Calu3 (cell line): ENCODE measurements around the gene KLF2. TPM values are rescaled to one million over a fixed set of nuclear protein-coding genes. Genes with fewer than 3 reads are reported as not detected.

Experiments
- BruUV-seq: library from RNA; stranded (reverse); fragments of 400-500 nt; replicated peaks from 2 replicates; lab custom pipeline; 2021; lab: Mats Ljungman, UMichigan
- CTCF ChIA-PET: fragments of 300-600 bp; sonication (Branson Sonifier 250); formaldehyde crosslinking; loops from one replicate; lab custom pipeline; 2022; ENCODE audit warnings: antibody characterized with exemption; lab: Charles Lee
- DNase-seq: peaks from one replicate; pipeline ENCODE4 v3.0.0; 2022
- H3K27ac Mint-ChIP-seq: one replicate; pipeline ENCODE4 v1.8.0; 2022; ENCODE audit warnings: mixed read lengths; ENCODE audit not compliant: unreplicated experiment
- H3K27me3 Mint-ChIP-seq: one replicate; pipeline ENCODE4 v1.8.0; 2022; ENCODE audit warnings: mixed read lengths; ENCODE audit not compliant: unreplicated experiment
- H3K36me3 Mint-ChIP-seq: one replicate; pipeline ENCODE4 v1.8.0; 2022; ENCODE audit warnings: mild to moderate bottlenecking, moderate library complexity, mixed read lengths; ENCODE audit not compliant: insufficient read depth, unreplicated experiment
- H3K4me1 Mint-ChIP-seq: one replicate; pipeline ENCODE4 v1.8.0; 2022; ENCODE audit warnings: mild to moderate bottlenecking, low read depth, mixed read lengths; ENCODE audit not compliant: unreplicated experiment
- H3K4me3 Mint-ChIP-seq: one replicate; pipeline ENCODE4 v1.8.0; 2022; ENCODE audit warnings: mild to moderate bottlenecking, low read depth, moderate library complexity, mixed read lengths; ENCODE audit not compliant: unreplicated experiment
- H3K9me3 Mint-ChIP-seq: one replicate; pipeline ENCODE4 v1.8.0; 2022; ENCODE audit warnings: low read depth, mixed read lengths; ENCODE audit not compliant: unreplicated experiment
- CTCF ChIP-seq: fragments of 200-600 bp; IDR thresholded peaks from one replicate; pipeline ENCODE4 v1.8.0; 2022; ENCODE audit warnings: antibody characterized with exemption; ENCODE audit not compliant: unreplicated experiment
- intact Hi-C: fragments of 100-400 bp; cut with micrococcal nuclease; formaldehyde crosslinking; loops from one replicate; pipeline ENCODE4 v1.10.0; 2022; ENCODE audit not compliant: unreplicated experiment
- total RNA-seq: library from RNA; stranded (reverse); gene quantifications from 2 replicates; pipeline ENCODE4 v1.2.3, GENCODE V29; 2022

Gene KLF2
- total RNA-seq, 1 experiment from 2014 or later = 2.5 TPM

- Mint-ChIP-seq H3K27me3 (no peaks in the 10 kb centered on the region), H3K9me3 (no peaks in the 10 kb centered on the region), H3K4me3 (no peak overlapping the region), H3K36me3 (no peaks in the 10 kb centered on the region), H3K27ac (no peak overlapping the region), H3K4me1 (peaks cover 8% of the 10 kb centered on the region)
- intact Hi-C loops = no loop called here
- BruUV-seq = no TSS peak
- TF ChIP-seq CTCF = no peak
- no peak for DNase-seq
- CTCF ChIA-PET = interaction anchor here (1.2 kb wide), 1 partner anchor 37 kb away, joined by 5 read pairs; no protein-coding TSS in a partner anchor
Measured at GRCh38 chr19:16337809-16338469, 13.3 kb downstream of the KLF2 start.

- CTCF ChIA-PET = interaction anchor here (0.5 to 1.2 kb wide), 5 partner anchors 8 to 93 kb away, joined by 3 to 10 read pairs (median 5); no protein-coding TSS in a partner anchor
- H3K27ac Mint-ChIP-seq = peak overlapping the region; percentile 50
- peak; percentile 57 for DNase-seq
Measured at GRCh38 chr19:16338470-16339360, 14.1 kb downstream of the KLF2 start.

GRCh38 chr19:16339361-16339725, 14.7 kb downstream of the KLF2 start:
- no peaks in the 10 kb centered on the region for H3K9me3 Mint-ChIP-seq
- intact Hi-C loops = no loop called here
- TF ChIP-seq CTCF = no peak
- no peak overlapping the region for H3K4me3 Mint-ChIP-seq
- CTCF ChIA-PET = interaction anchor here (0.5 to 1.2 kb wide), 5 partner anchors 8 to 94 kb away, joined by 3 to 10 read pairs (median 5); no protein-coding TSS in a partner anchor
- BruUV-seq = no TSS peak
- H3K4me1 Mint-ChIP-seq = peaks cover 8% of the 10 kb centered on the region
- no peaks in the 10 kb centered on the region for H3K36me3 Mint-ChIP-seq
- no peak for DNase-seq
- no peaks in the 10 kb centered on the region for H3K27me3 Mint-ChIP-seq
- H3K27ac Mint-ChIP-seq = no peak overlapping the region

More at GRCh38 chr19:16338470-16339360, 14.1 kb downstream of the KLF2 start:
- Mint-ChIP-seq H3K36me3 (no peaks in the 10 kb centered on the region), H3K27me3 (no peaks in the 10 kb centered on the region), H3K4me1 (peaks cover 8% of the 10 kb centered on the region), H3K4me3 (no peak overlapping the region), H3K9me3 (no peaks in the 10 kb centered on the region)
- no TSS peak for BruUV-seq
- TF ChIP-seq CTCF = no peak
- intact Hi-C loops = no loop called here

GRCh38 chr19:16340092-16340491, 15.5 kb downstream of the KLF2 start:
- Mint-ChIP-seq H3K4me3 (no peak overlapping the region), H3K27ac (no peak overlapping the region), H3K4me1 (peaks cover 8% of the 10 kb centered on the region), H3K9me3 (no peaks in the 10 kb centered on the region), H3K36me3 (no peaks in the 10 kb centered on the region), H3K27me3 (no peaks in the 10 kb centered on the region)
- DNase-seq = no peak
- CTCF ChIA-PET = no interaction called here
- intact Hi-C loops = no loop called here
- no peak for TF ChIP-seq CTCF
- no TSS peak for BruUV-seq
